ENCODE results near the gene RFC3.

DNA sequence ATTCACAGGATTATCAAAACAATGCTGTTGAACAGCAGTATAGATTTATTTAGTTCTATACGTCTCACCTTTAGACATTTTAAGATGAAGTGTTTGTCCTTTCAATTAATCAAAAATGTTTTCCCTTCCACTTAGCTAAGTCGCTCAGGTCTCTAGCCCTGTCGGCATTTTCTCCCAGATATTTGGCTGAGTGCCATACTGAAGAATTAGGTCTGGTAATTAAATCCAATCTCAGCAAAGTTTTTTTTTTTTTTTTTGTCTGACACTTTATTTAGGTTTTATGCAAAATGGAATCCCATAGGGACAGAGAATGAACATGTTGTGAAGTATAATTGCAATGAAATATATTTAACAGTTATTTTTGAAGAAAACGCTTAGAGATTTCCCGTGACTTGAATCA, 44.1 kb downstream of the RFC3 start:
- no peak for TF ChIP-seq EZH2phosphoT487 (IDR thresholded peaks at IDR 0.05; ENCODE audit: borderline replicate concordance)
- TF ChIP-seq, protein P1, sequence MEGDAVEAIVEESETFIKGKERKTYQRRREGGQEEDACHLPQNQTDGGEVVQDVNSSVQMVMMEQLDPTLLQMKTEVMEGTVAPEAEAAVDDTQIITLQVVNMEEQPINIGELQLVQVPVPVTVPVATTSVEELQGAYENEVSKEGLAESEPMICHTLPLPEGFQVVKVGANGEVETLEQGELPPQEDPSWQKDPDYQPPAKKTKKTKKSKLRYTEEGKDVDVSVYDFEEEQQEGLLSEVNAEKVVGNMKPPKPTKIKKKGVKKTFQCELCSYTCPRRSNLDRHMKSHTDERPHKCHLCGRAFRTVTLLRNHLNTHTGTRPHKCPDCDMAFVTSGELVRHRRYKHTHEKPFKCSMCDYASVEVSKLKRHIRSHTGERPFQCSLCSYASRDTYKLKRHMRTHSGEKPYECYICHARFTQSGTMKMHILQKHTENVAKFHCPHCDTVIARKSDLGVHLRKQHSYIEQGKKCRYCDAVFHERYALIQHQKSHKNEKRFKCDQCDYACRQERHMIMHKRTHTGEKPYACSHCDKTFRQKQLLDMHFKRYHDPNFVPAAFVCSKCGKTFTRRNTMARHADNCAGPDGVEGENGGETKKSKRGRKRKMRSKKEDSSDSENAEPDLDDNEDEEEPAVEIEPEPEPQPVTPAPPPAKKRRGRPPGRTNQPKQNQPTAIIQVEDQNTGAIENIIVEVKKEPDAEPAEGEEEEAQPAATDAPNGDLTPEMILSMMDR (conservative IDR thresholded peaks at IDR 0.05; ENCODE audit: low read length): no peak

Data from Loucy (cell line).